ENCODE measurements around the gene HS3ST3B1.

- TF ChIP-seq CTCF (IDR thresholded peaks at IDR 0.05; ENCODE audit: low read depth, low read length, poor library complexity, severe bottlenecking), result no peak
- no peak for TF ChIP-seq EZH2phosphoT487 (IDR thresholded peaks at IDR 0.05; ENCODE audit: borderline replicate concordance, low read length)
Observed at GRCh38 chr17:14318918-14319205, 18.0 kb downstream of the HS3ST3B1 start.
